ENCODE results near the gene RNLS.

- no peak for TF ChIP-seq POLR2AphosphoS5 (IDR thresholded peaks at IDR 0.05)
- no peak for TF ChIP-seq CTCF (IDR thresholded peaks at IDR 0.05)
- no peak for TF ChIP-seq EP300 (IDR thresholded peaks at IDR 0.05)
These were observed 54.1 kb downstream of the RNLS start for GRCh38 chr10:88528806-88529570.

Data from sigmoid colon (tissue), 4 donors.